GM21423 (cell line): Measurements from ENCODE around the gene VOPP1.
"Not testable (repeated sequence)": the region's sequence is repeated elsewhere in the genome, so short reads cannot be mapped to it uniquely, and the experiment has no call there.

ENCODE experiments used
- ATAC-seq: cut with Tn5 transposase; IDR thresholded peaks from one replicate; pipeline ENCODE4 v1.9.1; 2021; ENCODE audit warnings: mild to moderate bottlenecking, moderate library complexity; ENCODE audit not compliant: unreplicated experiment

VOPP1 gene

GRCh38 chr7:55473932-55474331 is 98.4 kb downstream of the VOPP1 start:
- no peak for ATAC-seq

- ATAC-seq, result no peak
These were observed 99.2 kb downstream of the VOPP1 start for GRCh38 chr7:55472928-55473725.

GRCh38 chr7:55472406-55472805 is 99.9 kb downstream of the VOPP1 start:
- ATAC-seq, result not testable (repeated sequence)

- ATAC-seq, result not testable (repeated sequence)
These were observed 100.7 kb downstream of the VOPP1 start for GRCh38 chr7:55471594-55471993.

- no peak for ATAC-seq
These were observed 102.0 kb downstream of the VOPP1 start for GRCh38 chr7:55470261-55470660.

- ATAC-seq, result no peak
These were observed 102.6 kb downstream of the VOPP1 start for GRCh38 chr7:55469721-55470120.

GRCh38 chr7:55469271-55469681 is 103.0 kb downstream of the VOPP1 start:
- no peak for ATAC-seq

- ATAC-seq, result no peak
These were observed 103.8 kb downstream of the VOPP1 start for GRCh38 chr7:55468495-55468894.

- ATAC-seq, result no peak
These were observed 105.2 kb downstream of the VOPP1 start for GRCh38 chr7:55467047-55467593.

- no peak for ATAC-seq
These were observed 106.6 kb downstream of the VOPP1 start for GRCh38 chr7:55465691-55466090.

- no peak for ATAC-seq
These were observed 107.9 kb downstream of the VOPP1 start for GRCh38 chr7:55464422-55464821.

- no peak for ATAC-seq
These were observed 108.5 kb downstream of the VOPP1 start for GRCh38 chr7:55463686-55464262.

- no peak for ATAC-seq
These were observed 114.0 kb downstream of the VOPP1 start for GRCh38 chr7:55458351-55458750.

- no peak for ATAC-seq
These were observed 114.5 kb downstream of the VOPP1 start for GRCh38 chr7:55457801-55458200.

- no peak for ATAC-seq
These were observed 119.3 kb downstream of the VOPP1 start for GRCh38 chr7:55452971-55453370.

- ATAC-seq, result no peak
These were observed 122.2 kb downstream of the VOPP1 start for GRCh38 chr7:55449992-55450535.

GRCh38 chr7:55449205-55449991 is 122.9 kb downstream of the VOPP1 start:
- no peak for ATAC-seq

GRCh38 chr7:55448526-55448925 is 123.8 kb downstream of the VOPP1 start:
- ATAC-seq, result no peak

GRCh38 chr7:55444786-55445185 is 127.5 kb downstream of the VOPP1 start:
- ATAC-seq, result no peak

GRCh38 chr7:55441774-55442522 is 130.4 kb downstream of the VOPP1 start:
- no peak for ATAC-seq
